GM12878 (cell line): ENCODE results near the gene MYBPC1.

ENCODE experiments used
- CREB1 ChIP-seq: IDR thresholded peaks from 2 replicates; pipeline ENCODE4 v1.6.1; 2012; ENCODE audit warnings: low read depth, mild to moderate bottlenecking, inconsistent platforms
- EZH2 ChIP-seq: IDR thresholded peaks from 2 replicates; pipeline ENCODE4 v1.6.1; 2012; ENCODE audit warnings: low read depth, mild to moderate bottlenecking, control low read depth, inconsistent platforms, low read length, borderline replicate concordance; ENCODE audit not compliant: control insufficient read depth
- SUZ12 ChIP-seq: fragments of 200-600 bp; sonication (generic); IDR thresholded peaks from one replicate; pipeline ENCODE4 v1.6.1; 2018; ENCODE audit warnings: antibody characterized with exemption, mild to moderate bottlenecking; ENCODE audit not compliant: unreplicated experiment
- TAF1 ChIP-seq: IDR thresholded peaks from 2 replicates; pipeline ENCODE4 v1.6.1; 2011; ENCODE audit warnings: mild to moderate bottlenecking, low read depth, low read length, borderline replicate concordance
- YBX1 ChIP-seq: fragments of 450-650 bp; IDR thresholded peaks from 2 replicates; pipeline ENCODE4 v1.6.1; 2016; ENCODE audit warnings: antibody characterized with exemption
- TF ChIP-seq, protein P1 (sequence below), 3 experiments: IDR thresholded peaks in 2 of 3; conservative IDR thresholded peaks in 1 of 3; 2 replicates each; pipeline ENCODE4 v1.5.1; 2011; ENCODE audit warnings: low read depth in 3 of 3, low read length in 3 of 3, mild to moderate bottlenecking in 3 of 3, control low read depth in 2 of 3, moderate library complexity in 2 of 3, inconsistent platforms in 1 of 3, mixed read lengths in 1 of 3; ENCODE audit not compliant: control insufficient read depth in 2 of 3, insufficient read depth in 1 of 3; ENCODE audit errors: extremely low read depth in 1 of 3

DNA sequence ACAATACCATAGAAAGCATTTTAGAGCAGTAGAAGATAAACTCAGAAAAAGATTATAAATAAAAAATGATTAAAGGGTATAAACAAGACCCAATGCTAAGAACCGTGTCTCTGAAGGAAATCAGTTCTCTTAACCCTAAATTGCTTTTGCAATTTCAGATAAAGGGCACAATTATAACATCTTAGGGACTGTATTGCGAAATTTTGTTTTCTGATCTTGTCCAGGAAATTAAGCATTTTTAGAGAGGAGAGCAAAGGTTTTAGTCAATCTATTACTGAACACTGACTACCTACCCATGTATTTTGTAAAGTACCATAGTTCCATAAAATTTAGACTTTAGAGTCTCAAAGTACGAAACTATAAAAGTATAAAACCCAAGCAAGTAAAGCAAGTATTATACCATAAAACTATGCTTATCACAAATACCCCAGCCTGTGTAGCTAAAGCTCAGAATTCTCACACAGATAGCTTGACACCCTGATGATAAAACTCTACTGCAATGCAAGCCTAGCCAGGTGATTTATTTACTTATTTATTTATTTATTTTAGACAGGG is 95.8 kb downstream of the MYBPC1 start:
- TF ChIP-seq CREB1 = no peak
- no peak for TF ChIP-seq YBX1
- TF ChIP-seq EZH2 = no peak
- TF ChIP-seq, protein P1, sequence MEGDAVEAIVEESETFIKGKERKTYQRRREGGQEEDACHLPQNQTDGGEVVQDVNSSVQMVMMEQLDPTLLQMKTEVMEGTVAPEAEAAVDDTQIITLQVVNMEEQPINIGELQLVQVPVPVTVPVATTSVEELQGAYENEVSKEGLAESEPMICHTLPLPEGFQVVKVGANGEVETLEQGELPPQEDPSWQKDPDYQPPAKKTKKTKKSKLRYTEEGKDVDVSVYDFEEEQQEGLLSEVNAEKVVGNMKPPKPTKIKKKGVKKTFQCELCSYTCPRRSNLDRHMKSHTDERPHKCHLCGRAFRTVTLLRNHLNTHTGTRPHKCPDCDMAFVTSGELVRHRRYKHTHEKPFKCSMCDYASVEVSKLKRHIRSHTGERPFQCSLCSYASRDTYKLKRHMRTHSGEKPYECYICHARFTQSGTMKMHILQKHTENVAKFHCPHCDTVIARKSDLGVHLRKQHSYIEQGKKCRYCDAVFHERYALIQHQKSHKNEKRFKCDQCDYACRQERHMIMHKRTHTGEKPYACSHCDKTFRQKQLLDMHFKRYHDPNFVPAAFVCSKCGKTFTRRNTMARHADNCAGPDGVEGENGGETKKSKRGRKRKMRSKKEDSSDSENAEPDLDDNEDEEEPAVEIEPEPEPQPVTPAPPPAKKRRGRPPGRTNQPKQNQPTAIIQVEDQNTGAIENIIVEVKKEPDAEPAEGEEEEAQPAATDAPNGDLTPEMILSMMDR (IDR thresholded peaks at IDR 0.05 in 2 of 3, conservative IDR thresholded peaks at IDR 0.05 in 1 of 3; ENCODE audit: control insufficient read depth in 2 of 3, extremely low read depth in 1 of 3, insufficient read depth in 1 of 3, low read depth in 3 of 3, low read length in 3 of 3) = no peak
- no peak for TF ChIP-seq SUZ12
- TF ChIP-seq TAF1 = no peak
